SU-DHL-6 (cell line): ENCODE measurements around the gene SMPDL3A.

ENCODE experiments used
- H2AFZ ChIP-seq: fragments of 200-600 bp; sonication (generic); 2 replicates; pipeline ENCODE4 v1.6.1; 2014; ENCODE audit warnings: low read depth, mild to moderate bottlenecking, moderate library complexity, mixed read lengths, antibody characterized with exemption, low read length; ENCODE audit not compliant: severe bottlenecking
- H3F3A ChIP-seq: fragments of 200-600 bp; shearing (Covaris generic); 2 replicates; pipeline ENCODE4 v1.6.0; 2016; ENCODE audit warnings: antibody characterized with exemption, mild to moderate bottlenecking; ENCODE audit not compliant: insufficient read depth
- H3K27ac ChIP-seq: fragments of 200-600 bp; sonication (generic); 2 replicates; pipeline ENCODE4 v1.5.1; 2016; ENCODE audit warnings: low read depth, mild to moderate bottlenecking, low read length, moderate library complexity, mixed read lengths
- H3K27me3 ChIP-seq: fragments of 200-600 bp; sonication (generic), shearing (Covaris generic); 2 replicates; pipeline ENCODE4 v1.6.0; 2014; ENCODE audit warnings: mild to moderate bottlenecking, low read length
- H3K36me3 ChIP-seq: fragments of 200-600 bp; sonication (generic); 2 replicates; pipeline ENCODE4 v1.6.1; 2014; ENCODE audit warnings: mild to moderate bottlenecking, low read length, mixed read lengths
- H3K4me2 ChIP-seq: fragments of 300-600, 200-600 bp; shearing (Covaris generic), sonication (generic); 2 replicates; pipeline ENCODE4 v1.6.0; 2014; ENCODE audit warnings: low read length, low read depth, mild to moderate bottlenecking; ENCODE audit not compliant: poor library complexity, severe bottlenecking
- H3K4me3 ChIP-seq: fragments of 200-600 bp; sonication (generic); 2 replicates; pipeline ENCODE4 v1.5.1; 2014; ENCODE audit warnings: antibody characterized with exemption, low read length, mild to moderate bottlenecking, mixed read lengths; ENCODE audit not compliant: insufficient read depth, poor library complexity, severe bottlenecking
- H3K79me2 ChIP-seq: fragments of 200-600 bp; sonication (generic); 2 replicates; pipeline ENCODE4 v1.6.1; 2014; ENCODE audit warnings: mild to moderate bottlenecking, low read length, moderate library complexity; ENCODE audit not compliant: insufficient read depth
- H3K9ac ChIP-seq: fragments of 200-600 bp; sonication (generic); 2 replicates; pipeline ENCODE4 v1.7.0; 2014; ENCODE audit warnings: mild to moderate bottlenecking, low read length
- H3K9me2 ChIP-seq: fragments of 200-600 bp; sonication (generic); replicated peaks from 2 replicates; pipeline ENCODE4 v1.6.1; 2014; ENCODE audit warnings: low read length; ENCODE audit not compliant: insufficient read depth
- H3K9me3 ChIP-seq: fragments of 200-600 bp; sonication (generic); 2 replicates; pipeline ENCODE4 v1.6.1; 2014; ENCODE audit warnings: low read length, mixed read lengths; ENCODE audit not compliant: insufficient read depth
- H4K20me1 ChIP-seq: fragments of 200-600 bp; sonication (generic); 2 replicates; pipeline ENCODE4 v1.6.1; 2014; ENCODE audit warnings: low read depth, mild to moderate bottlenecking, antibody characterized with exemption, low read length, moderate library complexity, mixed read lengths
- EZH2phosphoT487 ChIP-seq: fragments of 200-600 bp; sonication (generic), shearing (Covaris generic); conservative IDR thresholded peaks from 2 replicates; pipeline ENCODE4 v1.6.1; 2018; ENCODE audit warnings: mild to moderate bottlenecking, antibody characterized with exemption, low read length, moderate library complexity, mixed read lengths
- TF ChIP-seq, protein P1 (sequence below): fragments of 200-600 bp; sonication (generic); IDR thresholded peaks from one replicate; pipeline ENCODE4 v1.5.1; 2017; ENCODE audit warnings: antibody characterized with exemption, mild to moderate bottlenecking, low read length, moderate library complexity; ENCODE audit not compliant: insufficient read depth, poor library complexity, severe bottlenecking

Gene SMPDL3A

DNA sequence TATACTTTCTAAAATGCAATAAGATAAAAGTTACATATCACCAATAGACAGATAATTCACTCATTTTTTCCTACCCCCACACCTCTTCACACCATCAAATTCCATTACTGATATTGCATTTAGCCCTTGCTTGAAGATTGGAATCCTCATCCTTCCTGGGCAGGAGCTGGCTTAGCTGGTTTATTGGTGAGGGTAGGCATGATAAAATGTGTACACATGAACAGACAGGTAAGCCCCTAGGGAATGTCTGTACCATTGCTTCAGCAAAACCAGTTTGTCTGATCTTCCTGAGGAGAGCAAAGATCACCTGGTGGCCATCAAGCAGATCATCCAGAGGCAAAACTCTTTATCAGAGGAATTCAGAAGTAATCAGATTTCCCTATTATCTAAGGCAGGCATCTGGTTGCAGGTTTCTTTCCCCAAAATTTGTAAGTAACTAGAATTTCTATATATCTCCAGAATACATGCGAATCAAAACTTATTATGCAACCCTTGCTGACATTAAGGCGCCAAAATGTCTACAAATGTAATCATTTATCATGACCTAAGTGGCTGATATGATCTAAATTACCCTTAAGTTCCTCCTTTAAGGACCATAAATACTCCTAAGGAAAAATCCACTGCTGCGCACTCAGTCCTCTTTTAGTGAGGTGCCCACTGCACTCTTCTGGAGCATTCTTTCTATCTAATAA, 16.2 kb upstream of the SMPDL3A start:
- no peaks in the 10 kb centered on the region for H3F3A ChIP-seq
- TF ChIP-seq, protein P1, sequence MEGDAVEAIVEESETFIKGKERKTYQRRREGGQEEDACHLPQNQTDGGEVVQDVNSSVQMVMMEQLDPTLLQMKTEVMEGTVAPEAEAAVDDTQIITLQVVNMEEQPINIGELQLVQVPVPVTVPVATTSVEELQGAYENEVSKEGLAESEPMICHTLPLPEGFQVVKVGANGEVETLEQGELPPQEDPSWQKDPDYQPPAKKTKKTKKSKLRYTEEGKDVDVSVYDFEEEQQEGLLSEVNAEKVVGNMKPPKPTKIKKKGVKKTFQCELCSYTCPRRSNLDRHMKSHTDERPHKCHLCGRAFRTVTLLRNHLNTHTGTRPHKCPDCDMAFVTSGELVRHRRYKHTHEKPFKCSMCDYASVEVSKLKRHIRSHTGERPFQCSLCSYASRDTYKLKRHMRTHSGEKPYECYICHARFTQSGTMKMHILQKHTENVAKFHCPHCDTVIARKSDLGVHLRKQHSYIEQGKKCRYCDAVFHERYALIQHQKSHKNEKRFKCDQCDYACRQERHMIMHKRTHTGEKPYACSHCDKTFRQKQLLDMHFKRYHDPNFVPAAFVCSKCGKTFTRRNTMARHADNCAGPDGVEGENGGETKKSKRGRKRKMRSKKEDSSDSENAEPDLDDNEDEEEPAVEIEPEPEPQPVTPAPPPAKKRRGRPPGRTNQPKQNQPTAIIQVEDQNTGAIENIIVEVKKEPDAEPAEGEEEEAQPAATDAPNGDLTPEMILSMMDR = no peak
- no peak for TF ChIP-seq EZH2phosphoT487
- no peak overlapping the region for H3K27ac ChIP-seq

DNA sequence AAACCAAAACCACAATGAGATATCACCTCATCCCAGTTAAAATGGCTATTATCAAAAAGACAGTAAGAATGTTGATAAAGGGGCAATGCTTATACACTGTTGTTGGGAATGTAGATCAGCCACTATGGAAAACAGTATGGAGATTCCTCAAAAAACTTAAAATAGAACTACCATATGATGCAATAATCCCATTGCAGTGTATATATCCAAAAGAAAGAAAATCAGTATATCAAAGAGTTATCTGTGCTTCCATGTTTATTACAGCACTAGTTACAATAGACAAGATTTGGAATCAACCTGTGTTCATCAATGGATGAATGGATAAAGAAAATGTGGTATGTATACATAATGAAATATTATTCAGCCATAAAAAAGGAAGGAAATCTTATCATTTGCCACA, 13.1 kb upstream of the SMPDL3A start:
- Histone ChIP-seq H3K27ac (no peak overlapping the region), H3K4me3 (no peak overlapping the region), H3K36me3 (no peaks in the 10 kb centered on the region), H2AFZ (no peak overlapping the region), H3K4me2 (no peak overlapping the region), H3K9me3 (no peaks in the 10 kb centered on the region), H3K9ac (no peak overlapping the region), H3F3A (no peaks in the 10 kb centered on the region), H4K20me1 (no peaks in the 10 kb centered on the region), H3K27me3 (no peaks in the 10 kb centered on the region), H3K79me2 (no peaks in the 10 kb centered on the region), H3K9me2 (no peaks in the 10 kb centered on the region)
- TF ChIP-seq, protein P1 = no peak
- no peak for TF ChIP-seq EZH2phosphoT487

More for the DNA sequence above, 16.2 kb upstream of the SMPDL3A start:
- Histone ChIP-seq H3K4me3 (no peak overlapping the region), H3K9ac (no peak overlapping the region), H2AFZ (no peak overlapping the region), H3K9me2 (no peaks in the 10 kb centered on the region), H3K36me3 (no peaks in the 10 kb centered on the region), H3K9me3 (no peaks in the 10 kb centered on the region), H4K20me1 (no peaks in the 10 kb centered on the region), H3K27me3 (no peaks in the 10 kb centered on the region), H3K79me2 (no peaks in the 10 kb centered on the region), H3K4me2 (no peak overlapping the region)

DNA sequence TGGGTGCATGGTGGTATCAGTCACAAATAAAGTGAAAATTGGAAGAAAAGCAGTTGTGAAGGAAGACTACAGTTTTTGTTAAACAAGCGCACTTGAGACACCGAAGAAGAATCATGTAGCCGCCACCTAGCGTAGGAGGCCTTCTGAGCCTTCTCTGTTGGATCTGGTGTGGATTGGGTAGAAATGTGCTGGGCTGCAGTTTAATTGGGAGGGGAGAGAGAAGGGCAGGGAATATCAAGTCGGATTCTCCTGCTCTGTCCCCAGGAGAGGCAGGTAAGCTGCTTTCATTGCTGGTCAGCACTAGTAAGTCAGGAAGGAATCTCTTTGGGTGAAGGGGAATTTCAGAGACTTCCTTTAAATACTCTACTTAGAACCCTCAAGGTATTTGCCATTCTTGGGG, 10.8 kb upstream of the SMPDL3A start:
- Histone ChIP-seq H3K9ac (no peak overlapping the region), H3K4me2 (no peak overlapping the region), H3K79me2 (no peaks in the 10 kb centered on the region), H3K4me3 (no peak overlapping the region), H3K9me3 (no peaks in the 10 kb centered on the region), H2AFZ (no peak overlapping the region), H4K20me1 (no peaks in the 10 kb centered on the region), H3K36me3 (no peaks in the 10 kb centered on the region), H3K27me3 (no peaks in the 10 kb centered on the region), H3K9me2 (no peaks in the 10 kb centered on the region), H3F3A (no peaks in the 10 kb centered on the region), H3K27ac (no peak overlapping the region)
- TF ChIP-seq EZH2phosphoT487 = no peak
- TF ChIP-seq, protein P1 = no peak
